ENCODE measurements around the gene EGFR. TPM values are rescaled to one million over a fixed set of nuclear protein-coding genes. Genes with fewer than 3 reads are reported as not detected.
A peak's percentile ranks its signal among the peaks of the same experiment; 100 is the strongest.

The EGFR gene
- total and polyA plus RNA-seq, 7 donors: 3.6 to 39.7 (median 14.1) TPM

- no peaks in the 10 kb centered on the region for H3K36me3 ChIP-seq (ENCODE audit: insufficient read depth in 1 of 2, low read depth in 1 of 2)
These were observed 39.5 kb downstream of the EGFR start for GRCh38 chr7:55058314-55058713.

GRCh38 chr7:55059021-55059420, 40.2 kb downstream of the EGFR start:
- TF ChIP-seq CTCF (IDR thresholded peaks at IDR 0.05): no peak
- Histone ChIP-seq H3K4me1 (peaks cover 52% of the 10 kb centered on the region), H3K4me3 (no peak overlapping the region), H3K27me3 (ENCODE audit: insufficient read depth in 3 of 3, low read length in 2 of 3) (no peaks in the 10 kb centered on the region), H3K27ac (no peak overlapping the region), H3K36me3 (ENCODE audit: insufficient read depth in 1 of 2, low read depth in 1 of 2) (no peaks in the 10 kb centered on the region), H3K9me3 (no peaks in the 10 kb centered on the region)
- ATAC-seq: no peak
- intact Hi-C loops (cut with DNase I): no loop called here
- 69 to 79% (median 70%) methylated on average over 2 of the region's 2 CpGs for WGBS, 3 donors
- DNase-seq: no peak

More at GRCh38 chr7:55058314-55058713, 39.5 kb downstream of the EGFR start:
- no peak overlapping the region for H3K4me3 ChIP-seq
- 97 to 99% (median 99%) methylated on average over 10 of the region's 10 CpGs for WGBS, 3 donors
- no peak for TF ChIP-seq CTCF (IDR thresholded peaks at IDR 0.05)
- no peaks in the 10 kb centered on the region for H3K9me3 ChIP-seq
- intact Hi-C loops (cut with DNase I): no loop called here
- peaks cover 55% of the 10 kb centered on the region for H3K4me1 ChIP-seq
- no peak overlapping the region for H3K27ac ChIP-seq
- H3K27me3 ChIP-seq (ENCODE audit: insufficient read depth in 3 of 3, low read length in 2 of 3): no peaks in the 10 kb centered on the region
- ATAC-seq (no peak), DNase-seq (no peak)

- H3K9me3 ChIP-seq: no peaks in the 10 kb centered on the region
- H3K4me3 ChIP-seq: no peak overlapping the region
- no peak for ATAC-seq
- no peak overlapping the region for H3K27ac ChIP-seq
- H3K27me3 ChIP-seq (ENCODE audit: insufficient read depth in 3 of 3, low read length in 2 of 3): no peaks in the 10 kb centered on the region
- no peak for DNase-seq
- 50 to 62% (median 57%) methylated on average over 2 of the region's 2 CpGs for WGBS, 3 donors
- peaks cover 54% of the 10 kb centered on the region for H3K4me1 ChIP-seq
- intact Hi-C loops (cut with DNase I): loop anchor here in 1 of 2 donors (10.0 kb wide), 1 partner anchor 195 kb away; no protein-coding TSS in a partner anchor
- no peak for TF ChIP-seq CTCF (IDR thresholded peaks at IDR 0.05)
- no peaks in the 10 kb centered on the region for H3K36me3 ChIP-seq (ENCODE audit: insufficient read depth in 1 of 2, low read depth in 1 of 2)
These were observed 41.3 kb downstream of the EGFR start for GRCh38 chr7:55060085-55060484.

- WGBS, 3 donors: 58 to 70% (median 62%) methylated on average over 6 of the region's 6 CpGs
- Histone ChIP-seq H3K27me3 (ENCODE audit: insufficient read depth in 3 of 3, low read length in 2 of 3) (no peaks in the 10 kb centered on the region), H3K4me1 (peaks cover 60% of the 10 kb centered on the region), H3K9me3 (no peaks in the 10 kb centered on the region), H3K36me3 (ENCODE audit: insufficient read depth in 1 of 2, low read depth in 1 of 2) (no peaks in the 10 kb centered on the region), H3K27ac (peak overlapping the region; percentile 4), H3K4me3 (no peak overlapping the region)
- no peak for TF ChIP-seq CTCF (IDR thresholded peaks at IDR 0.05)
- DNase-seq (no peak), ATAC-seq (no peak)
- intact Hi-C loops (cut with DNase I): loop anchor here in 1 of 2 donors (10.0 kb wide), 1 partner anchor 194 kb away; no protein-coding TSS in a partner anchor
These were observed 41.8 kb downstream of the EGFR start for GRCh38 chr7:55060636-55061022.
